GM23248 (cell line): Measurements from ENCODE around the gene ISG20L2. TPM values are rescaled to one million over a fixed set of nuclear protein-coding genes. Genes with fewer than 3 reads are reported as not detected.

Experiments
- DNase-seq: peaks from one replicate; pipeline ENCODE4 v3.0.0-alpha.2; 2015
- H2AFZ ChIP-seq: fragments of 200-600 bp; sonication (generic); 2 replicates; pipeline ENCODE4 v1.6.1; 2016; ENCODE audit warnings: antibody characterized with exemption
- H3F3A ChIP-seq: fragments of 200-600 bp; sonication (generic); 2 replicates; pipeline ENCODE4 v1.6.1; 2016; ENCODE audit warnings: mild to moderate bottlenecking, antibody characterized with exemption, mixed run types; ENCODE audit not compliant: insufficient read depth
- H3K27ac ChIP-seq: fragments of 200-600 bp; sonication (generic); 2 replicates; pipeline ENCODE4 v1.5.1; 2016; ENCODE audit warnings: mild to moderate bottlenecking
- H3K27me3 ChIP-seq: fragments of 200-600 bp; sonication (generic); replicated peaks from 2 replicates; pipeline ENCODE4 v1.6.1; 2016; ENCODE audit warnings: mild to moderate bottlenecking; ENCODE audit not compliant: insufficient read depth
- H3K36me3 ChIP-seq: fragments of 200-600 bp; sonication (generic); 2 replicates; pipeline ENCODE4 v1.6.1; 2016; ENCODE audit warnings: low read depth, mild to moderate bottlenecking
- H3K4me1 ChIP-seq: fragments of 200-600 bp; sonication (generic); 2 replicates; pipeline ENCODE4 v1.6.1; 2016; ENCODE audit warnings: mild to moderate bottlenecking; ENCODE audit not compliant: insufficient read depth
- H3K4me2 ChIP-seq: fragments of 200-600 bp; sonication (generic); one replicate; pipeline ENCODE4 v1.6.1; 2016; ENCODE audit warnings: mild to moderate bottlenecking; ENCODE audit not compliant: unreplicated experiment
- H3K4me3 ChIP-seq: fragments of 200-600 bp; sonication (generic); 2 replicates; pipeline ENCODE4 v1.5.1; 2016; ENCODE audit warnings: mild to moderate bottlenecking
- H3K79me2 ChIP-seq: fragments of 200-600 bp; sonication (generic); 2 replicates; pipeline ENCODE4 v1.6.1; 2016; ENCODE audit warnings: mild to moderate bottlenecking; ENCODE audit not compliant: insufficient read depth
- H3K9ac ChIP-seq: fragments of 200-600 bp; sonication (generic); 2 replicates; pipeline ENCODE4 v1.6.1; 2016; ENCODE audit warnings: mild to moderate bottlenecking
- H3K9me2 ChIP-seq: fragments of 200-600 bp; sonication (generic); 2 replicates; pipeline ENCODE4 v1.6.1; 2016; ENCODE audit warnings: mixed run types, mild to moderate bottlenecking, moderate library complexity; ENCODE audit not compliant: insufficient read depth
- H3K9me3 ChIP-seq: fragments of 200-600 bp; sonication (generic); one replicate; pipeline ENCODE4 v1.6.1; 2017; ENCODE audit warnings: low read depth
- H4K20me1 ChIP-seq: fragments of 200-600 bp; sonication (generic); 2 replicates; pipeline ENCODE4 v1.6.0; 2016; ENCODE audit not compliant: insufficient read depth
- EZH2 ChIP-seq: fragments of 200-600 bp; sonication (generic); IDR thresholded peaks from 2 replicates; pipeline ENCODE4 v1.6.1; 2018; ENCODE audit warnings: antibody characterized with exemption, mild to moderate bottlenecking; ENCODE audit not compliant: insufficient read depth, poor library complexity, severe bottlenecking
- EZH2phosphoT487 ChIP-seq: fragments of 200-600 bp; sonication (generic); IDR thresholded peaks from 2 replicates; pipeline ENCODE4 v1.6.1; 2018; ENCODE audit warnings: antibody characterized with exemption, moderate library complexity, mild to moderate bottlenecking, low read depth; ENCODE audit not compliant: insufficient read depth
- WGBS, 2 experiments: methylation state at CpG; one replicate each; pipeline ENCODE4 v1.1.6; 2015 to 2017; ENCODE audit warnings: low lambda C conversion rate in 2 of 2, low coverage in 1 of 2; ENCODE audit errors: missing lambda C conversion rate in 2 of 2; 5-methylcytosine and 5-hydroxymethylcytosine counted together
- in situ Hi-C: fragments of 300-500 bp; cut with MboI; formaldehyde crosslinking; loops from 2 replicates; pipeline ENCODE4 v1.15.0; 2020
- polyA plus RNA-seq: library from polyadenylated mRNA; unstranded; fragments of >200 nt; fragmentation: Nextera tagmentation; extraction: Ambion mirVana; gene quantifications from 2 replicates; pipeline ENCODE4 v1.2.1, GENCODE V29; 2016
- total RNA-seq: library from RNA; depleted of rRNA; stranded (reverse); fragments of >200 nt; shearing (Covaris generic); gene quantifications from 2 replicates; pipeline ENCODE4 v1.2.3, GENCODE V29; 2014

The ISG20L2 gene
- total and polyA plus RNA-seq, 2 experiments from 2014 or later, result 10.4 to 17.8 TPM

- Histone ChIP-seq H3F3A (peaks cover 30% of the 10 kb centered on the region), H3K9me3 (no peaks in the 10 kb centered on the region), H4K20me1 (no peaks in the 10 kb centered on the region), H3K27me3 (no peaks in the 10 kb centered on the region), H3K27ac (peak overlapping the region; percentile 73), H2AFZ (peak overlapping the region; percentile 77), H3K9ac (peak overlapping the region; percentile 78), H3K36me3 (no peaks in the 10 kb centered on the region), H3K4me3 (peak overlapping the region; percentile 71), H3K9me2 (no peaks in the 10 kb centered on the region), H3K4me1 (peaks cover 77% of the 10 kb centered on the region), H3K79me2 (no peaks in the 10 kb centered on the region), H3K4me2 (peak overlapping the region; percentile 87)
- 3 to 5% methylated on average over 12 to 24 of the region's 29 CpGs for WGBS, 2 experiments
- in situ Hi-C loops, result no loop called here
- DNase-seq, result peak; percentile 71
- no peak for TF ChIP-seq EZH2phosphoT487
- TF ChIP-seq EZH2, result no peak
Measured at GRCh38 chr1:156706657-156707416, 21.7 kb downstream of the ISG20L2 start.

DNA sequence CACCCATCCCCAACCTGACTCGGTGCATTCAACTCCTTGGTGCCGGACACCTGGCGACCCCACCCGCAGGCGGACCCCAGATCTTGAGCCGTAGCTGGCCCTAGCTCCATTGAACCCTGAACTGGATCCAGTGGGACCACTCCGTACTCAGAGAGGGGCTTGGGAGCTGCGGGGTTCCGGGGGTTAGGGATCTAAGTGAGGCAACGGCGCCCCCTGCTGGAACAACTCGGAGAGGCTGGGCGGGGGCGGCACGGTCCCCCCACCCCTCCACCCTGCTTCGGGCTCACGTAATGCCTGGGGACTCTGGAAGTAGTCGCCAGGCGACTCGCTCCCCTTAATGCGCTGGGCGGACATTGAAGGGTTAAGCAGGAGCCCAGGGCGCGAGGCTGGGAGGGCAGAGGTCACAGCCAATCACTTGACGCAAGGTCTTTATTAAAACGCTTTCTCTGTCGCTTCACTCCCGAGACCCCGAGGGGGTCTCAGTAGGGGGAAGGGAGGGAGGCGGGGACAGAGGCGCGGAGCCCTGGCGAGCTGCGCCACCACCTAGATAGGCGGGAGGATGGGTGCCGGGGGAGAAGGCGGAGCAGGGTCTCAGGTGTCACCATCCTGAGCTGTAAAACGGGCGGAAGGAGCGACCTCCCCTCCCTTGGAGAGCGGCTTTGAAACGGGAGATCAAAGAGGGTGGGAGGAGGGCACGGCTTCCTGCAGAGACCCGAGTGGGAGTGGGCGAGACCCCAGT, 22.5 kb downstream of the ISG20L2 start:
- TF ChIP-seq EZH2, result no peak
- no peak for TF ChIP-seq EZH2phosphoT487
- no peaks in the 10 kb centered on the region for H3K27me3 ChIP-seq
- H3K9ac ChIP-seq, result peak overlapping the region; percentile 78
- H3K36me3 ChIP-seq, result no peaks in the 10 kb centered on the region
- peaks cover 30% of the 10 kb centered on the region for H3F3A ChIP-seq
- peak overlapping the region; percentile 71 for H3K4me3 ChIP-seq
- WGBS, 2 experiments, result 3% methylated on average over 32 to 45 of the region's 45 CpGs
- peak; percentile 73 for DNase-seq
- peak overlapping the region; percentile 87 for H3K4me2 ChIP-seq
- in situ Hi-C loops, result no loop called here
- H2AFZ ChIP-seq, result peak overlapping the region; percentile 77
- peak overlapping the region; percentile 73 for H3K27ac ChIP-seq
- H4K20me1 ChIP-seq, result no peaks in the 10 kb centered on the region
- peaks cover 70% of the 10 kb centered on the region for H3K4me1 ChIP-seq
- no peaks in the 10 kb centered on the region for H3K9me2 ChIP-seq
- H3K9me3 ChIP-seq, result no peaks in the 10 kb centered on the region
- H3K79me2 ChIP-seq, result no peaks in the 10 kb centered on the region

DNA sequence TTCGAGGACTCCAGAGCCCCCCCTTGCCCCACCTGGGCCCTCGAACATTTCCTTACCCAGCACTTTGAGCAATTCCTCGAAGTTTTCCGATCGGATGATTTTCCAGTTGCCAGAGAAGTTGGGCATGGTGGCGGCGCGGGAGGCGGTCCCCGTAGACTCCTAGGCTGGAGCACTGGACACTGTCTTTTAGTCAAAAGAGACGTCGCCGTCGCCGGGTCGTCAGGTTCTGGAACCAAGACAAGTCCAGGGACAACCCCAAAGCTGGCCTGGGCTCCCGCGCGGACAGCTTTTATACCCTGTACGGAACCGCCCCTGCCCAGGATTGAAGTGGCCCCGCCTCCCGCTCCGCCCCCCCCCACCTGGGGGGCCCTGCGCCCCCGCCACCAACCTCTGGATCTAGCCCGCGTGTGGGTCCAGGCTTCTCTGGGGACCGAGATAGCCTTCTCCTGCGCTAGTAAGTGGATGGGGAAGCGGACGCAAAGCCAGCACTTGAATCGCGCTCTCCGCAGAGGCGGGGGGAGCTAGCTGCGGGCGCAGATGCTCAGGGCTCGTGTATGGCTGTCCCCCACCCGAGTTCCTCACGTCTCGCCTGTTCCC, 23.1 kb downstream of the ISG20L2 start, which contains the start of gene CRABP2:
Gene CRABP2 (minus strand): TSS at position 263 of the 597 bp plus-strand sequence. CDS start 137 bp downstream, at position 126.
- H3K27ac ChIP-seq, result peak within 1 kb of the TSS; percentile 73
- H3K9me2 ChIP-seq, result no peaks in the 10 kb centered on the region

GRCh38 chr1:156704930-156705320, 23.6 kb downstream of the ISG20L2 start:
- DNase-seq, result peak; percentile 92
- H3F3A ChIP-seq, result peaks cover 26% of the 10 kb centered on the region
- H2AFZ ChIP-seq, result peak overlapping the region; percentile 77
- H3K36me3 ChIP-seq, result no peaks in the 10 kb centered on the region
- no peaks in the 10 kb centered on the region for H3K9me2 ChIP-seq
- H3K9ac ChIP-seq, result peak overlapping the region; percentile 78
- in situ Hi-C loops, result no loop called here
- no peaks in the 10 kb centered on the region for H3K9me3 ChIP-seq
- no peak overlapping the region for H3K27ac ChIP-seq
- H3K79me2 ChIP-seq, result no peaks in the 10 kb centered on the region
- H3K4me1 ChIP-seq, result peaks cover 58% of the 10 kb centered on the region
- peak overlapping the region; percentile 87 for H3K4me2 ChIP-seq
- H4K20me1 ChIP-seq, result no peaks in the 10 kb centered on the region
- peak overlapping the region; percentile 71 for H3K4me3 ChIP-seq
- TF ChIP-seq EZH2 (no peak), EZH2phosphoT487 (no peak)
- H3K27me3 ChIP-seq, result no peaks in the 10 kb centered on the region
- WGBS, 2 experiments, result 1% methylated on average over 20 to 29 of the region's 29 CpGs

More for the DNA sequence above, 23.1 kb downstream of the ISG20L2 start, which contains the start of gene CRABP2:
- Histone ChIP-seq H3K9me3 (no peaks in the 10 kb centered on the region), H3K36me3 (no peaks in the 10 kb centered on the region), H3K79me2 (no peaks in the 10 kb centered on the region), H3F3A (peaks cover 30% of the 10 kb centered on the region), H3K9ac (peak within 1 kb of the TSS; percentile 78), H2AFZ (peak within 1 kb of the TSS; percentile 77), H4K20me1 (no peaks in the 10 kb centered on the region), H3K4me1 (peaks cover 63% of the 10 kb centered on the region), H3K4me2 (peak within 1 kb of the TSS; percentile 87), H3K27me3 (no peaks in the 10 kb centered on the region), H3K4me3 (peak within 1 kb of the TSS; percentile 71)
- TF ChIP-seq EZH2phosphoT487 (no peak), EZH2 (no peak)
- in situ Hi-C loops, result no loop called here
- WGBS, 2 experiments, result 2% methylated on average over 34 to 42 of the region's 42 CpGs
- DNase-seq, result peak; percentile 62
